C4-2B (cell line): Measurements from ENCODE around the gene STX18.

Experiments
- H3K27ac ChIP-seq: fragments of 450-650 bp; 2 replicates; pipeline ENCODE4 v1.5.1; 2017
- ZFX ChIP-seq: fragments of 450-650 bp; IDR thresholded peaks from 2 replicates; pipeline ENCODE4 v1.6.1; 2017
- TF ChIP-seq, protein P1 (sequence below): fragments of 450-650 bp; conservative IDR thresholded peaks from 2 replicates; pipeline ENCODE4 v1.5.1; 2017; ENCODE audit warnings: mild to moderate bottlenecking

The STX18 gene

DNA sequence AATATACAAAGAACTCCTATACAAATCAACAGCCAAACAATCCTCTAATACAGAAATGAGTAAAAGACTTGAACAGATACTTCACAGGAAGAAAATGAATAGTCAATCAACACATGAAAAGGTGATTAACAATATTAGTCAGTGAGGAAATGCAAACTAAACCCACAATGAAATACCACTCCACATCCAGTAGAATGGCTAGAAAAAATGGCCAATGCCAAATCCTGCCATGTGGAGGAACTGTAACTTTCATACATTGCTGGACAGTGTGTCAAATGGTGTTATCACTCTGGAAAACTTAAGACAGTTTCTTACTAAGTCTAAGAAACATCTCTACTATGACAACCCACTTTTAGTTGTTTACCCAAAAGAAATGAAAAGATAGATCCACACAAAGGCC is 95.4 kb downstream of the STX18 start:
- no peak overlapping the region for H3K27ac ChIP-seq
- TF ChIP-seq, protein P1, sequence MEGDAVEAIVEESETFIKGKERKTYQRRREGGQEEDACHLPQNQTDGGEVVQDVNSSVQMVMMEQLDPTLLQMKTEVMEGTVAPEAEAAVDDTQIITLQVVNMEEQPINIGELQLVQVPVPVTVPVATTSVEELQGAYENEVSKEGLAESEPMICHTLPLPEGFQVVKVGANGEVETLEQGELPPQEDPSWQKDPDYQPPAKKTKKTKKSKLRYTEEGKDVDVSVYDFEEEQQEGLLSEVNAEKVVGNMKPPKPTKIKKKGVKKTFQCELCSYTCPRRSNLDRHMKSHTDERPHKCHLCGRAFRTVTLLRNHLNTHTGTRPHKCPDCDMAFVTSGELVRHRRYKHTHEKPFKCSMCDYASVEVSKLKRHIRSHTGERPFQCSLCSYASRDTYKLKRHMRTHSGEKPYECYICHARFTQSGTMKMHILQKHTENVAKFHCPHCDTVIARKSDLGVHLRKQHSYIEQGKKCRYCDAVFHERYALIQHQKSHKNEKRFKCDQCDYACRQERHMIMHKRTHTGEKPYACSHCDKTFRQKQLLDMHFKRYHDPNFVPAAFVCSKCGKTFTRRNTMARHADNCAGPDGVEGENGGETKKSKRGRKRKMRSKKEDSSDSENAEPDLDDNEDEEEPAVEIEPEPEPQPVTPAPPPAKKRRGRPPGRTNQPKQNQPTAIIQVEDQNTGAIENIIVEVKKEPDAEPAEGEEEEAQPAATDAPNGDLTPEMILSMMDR: no peak
- no peak for TF ChIP-seq ZFX

GRCh38 chr4:4443821-4444220 is 98.0 kb downstream of the STX18 start:
- TF ChIP-seq ZFX: no peak
- TF ChIP-seq, protein P1: no peak
- H3K27ac ChIP-seq: no peak overlapping the region

- TF ChIP-seq ZFX: no peak
- TF ChIP-seq, protein P1: no peak
- no peak overlapping the region for H3K27ac ChIP-seq
Observed at GRCh38 chr4:4440333-4441061, 101.4 kb downstream of the STX18 start.

DNA sequence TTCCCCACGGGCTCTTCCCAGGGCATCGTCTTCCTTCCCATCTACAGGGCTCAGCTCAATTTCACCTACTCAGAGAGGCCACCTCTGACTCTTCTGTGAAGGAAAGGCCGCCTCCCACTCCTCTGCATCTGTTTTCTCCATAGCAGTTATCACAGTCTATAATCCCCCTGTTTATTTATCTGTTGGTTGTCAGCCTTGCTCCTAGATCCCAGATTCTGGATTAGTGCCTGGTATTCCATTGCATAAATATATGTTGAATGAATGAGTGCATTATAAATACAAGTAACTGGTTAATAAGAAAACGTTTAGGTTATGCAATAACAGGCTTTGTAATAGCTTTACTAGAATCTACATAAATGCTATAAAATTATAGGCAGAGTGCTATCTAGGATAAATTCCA is 102.1 kb downstream of the STX18 start:
- H3K27ac ChIP-seq: no peak overlapping the region
- TF ChIP-seq, protein P1: no peak
- TF ChIP-seq ZFX: no peak

DNA sequence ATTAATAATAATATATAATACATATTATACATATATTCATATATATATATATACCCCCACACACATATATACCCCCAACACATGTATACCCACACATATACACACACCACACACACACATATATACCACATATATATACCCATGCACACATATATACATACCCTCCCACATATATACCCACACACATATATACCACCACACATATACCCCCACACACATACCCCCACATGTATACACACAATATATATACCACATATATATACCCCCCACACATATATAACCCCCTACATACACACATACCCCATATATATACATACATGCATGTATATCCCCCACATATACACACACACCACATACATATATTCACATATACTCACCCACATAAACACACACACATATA is 103.0 kb downstream of the STX18 start:
- no peak for TF ChIP-seq ZFX
- TF ChIP-seq, protein P1: no peak
- H3K27ac ChIP-seq: no peak overlapping the region

- TF ChIP-seq, protein P1: no peak
- TF ChIP-seq ZFX: no peak
- H3K27ac ChIP-seq: no peak overlapping the region
Observed at GRCh38 chr4:4437798-4438470, 103.9 kb downstream of the STX18 start.

DNA sequence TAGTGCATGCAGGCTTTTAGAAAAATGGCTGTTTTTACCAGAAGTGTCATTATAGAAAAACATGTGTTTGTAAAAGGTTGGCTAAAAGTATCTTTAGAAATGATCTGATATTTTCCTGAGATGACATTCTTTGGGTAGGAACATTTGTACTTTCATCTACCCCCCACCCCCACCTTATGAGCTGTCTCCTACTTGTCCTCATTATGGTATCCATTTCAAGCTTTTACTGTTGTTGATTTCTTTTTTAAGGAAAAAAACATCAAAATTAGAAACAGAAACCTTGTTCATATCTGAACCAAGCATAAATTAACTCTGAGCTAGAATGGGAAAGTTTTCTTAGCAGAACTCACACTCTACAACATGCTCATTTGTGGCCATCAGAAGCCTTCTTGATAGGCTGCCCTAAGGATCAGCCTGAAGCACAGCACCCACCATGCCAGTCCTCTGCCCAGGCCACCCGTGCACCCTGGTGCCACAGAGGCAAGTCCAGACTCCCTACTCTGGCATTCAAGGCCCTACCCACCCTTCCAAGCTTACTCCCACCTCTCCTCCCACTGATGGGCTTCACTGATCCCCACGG is 105.5 kb downstream of the STX18 start:
- TF ChIP-seq, protein P1: no peak
- no peak for TF ChIP-seq ZFX
- H3K27ac ChIP-seq: no peak overlapping the region
